Globus pallidus (tissue), 1 donor: ENCODE measurements around the gene RBMXL3.
A peak's percentile ranks its signal among the peaks of the same experiment; 100 is the strongest.

Experiments used
- DNase-seq: peaks from one replicate; pipeline ENCODE4 v3.0.0-alpha.2; 2015; ENCODE audit warnings: low spot score

RBMXL3 gene

DNA sequence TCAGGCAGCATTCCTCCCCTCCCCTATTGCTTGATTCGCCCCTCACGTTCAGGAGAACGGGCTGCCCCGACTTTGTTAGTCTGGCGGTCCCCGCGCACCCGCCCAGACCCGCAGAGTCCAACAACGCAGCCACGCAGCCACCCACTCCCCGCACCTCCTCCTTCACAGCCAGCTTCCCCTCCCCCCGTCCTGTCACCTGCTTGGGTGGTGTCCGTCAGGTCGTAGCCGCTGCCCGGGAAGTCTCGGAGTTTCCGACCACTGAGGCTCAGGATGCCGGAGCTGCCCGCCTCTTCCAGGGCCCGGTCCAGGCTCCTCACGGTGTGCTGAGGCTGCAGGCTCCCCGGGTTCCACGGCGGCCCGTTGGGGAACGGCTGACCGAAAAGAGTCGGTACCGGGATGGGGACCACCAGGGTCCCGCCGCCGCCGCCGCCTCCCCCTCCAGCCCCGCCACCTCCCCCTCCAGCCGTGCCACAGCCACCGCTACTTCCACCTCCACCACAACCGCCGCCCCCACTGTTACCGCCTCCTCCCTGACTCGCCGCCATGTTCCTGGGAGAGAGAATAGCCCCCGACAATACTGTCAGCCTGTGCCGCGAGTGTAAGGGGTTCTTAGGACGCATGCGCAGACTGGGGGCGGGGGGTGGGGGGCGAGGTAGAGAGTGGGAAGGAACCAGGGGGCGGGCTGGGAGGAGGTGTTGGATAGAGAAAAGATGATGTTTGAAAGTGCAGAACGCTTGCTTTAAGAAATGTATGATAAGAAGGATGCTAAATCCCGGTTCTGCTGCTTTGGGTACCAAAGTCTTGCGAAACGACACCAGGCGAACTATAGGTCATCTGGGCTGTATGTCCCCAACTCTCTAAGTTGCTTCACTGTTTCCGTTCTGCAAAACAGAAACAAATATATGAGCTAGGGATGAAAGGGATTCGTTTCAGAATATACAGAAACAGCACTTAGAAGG, 44.6 kb downstream of the RBMXL3 start, which contains the start of gene LRCH2:
Gene LRCH2 (minus strand): TSS at position 600 of the 959 bp plus-strand sequence. CDS start 55 bp downstream, at position 545.
- peak; percentile 63 for DNase-seq

DNA sequence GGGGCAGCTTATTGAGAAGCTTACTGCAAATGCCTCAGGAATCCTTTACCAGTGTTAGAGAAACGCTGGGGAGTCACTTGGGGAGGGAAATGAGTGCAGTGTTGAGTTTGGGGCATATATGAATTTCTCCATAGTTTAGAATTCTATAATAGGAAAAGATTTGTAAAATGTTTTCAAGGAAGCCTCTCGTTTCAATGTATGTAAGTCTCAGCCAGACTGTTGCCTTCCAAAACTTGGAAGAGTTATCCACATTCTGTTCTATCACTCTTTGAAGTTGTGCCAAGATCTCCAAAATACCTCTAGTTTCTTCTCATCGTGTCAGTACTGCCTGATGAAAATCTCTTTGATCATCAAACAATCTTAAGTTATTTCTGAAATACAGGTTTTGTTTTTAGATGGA, 45.3 kb downstream of the RBMXL3 start:
- no peak for DNase-seq

DNA sequence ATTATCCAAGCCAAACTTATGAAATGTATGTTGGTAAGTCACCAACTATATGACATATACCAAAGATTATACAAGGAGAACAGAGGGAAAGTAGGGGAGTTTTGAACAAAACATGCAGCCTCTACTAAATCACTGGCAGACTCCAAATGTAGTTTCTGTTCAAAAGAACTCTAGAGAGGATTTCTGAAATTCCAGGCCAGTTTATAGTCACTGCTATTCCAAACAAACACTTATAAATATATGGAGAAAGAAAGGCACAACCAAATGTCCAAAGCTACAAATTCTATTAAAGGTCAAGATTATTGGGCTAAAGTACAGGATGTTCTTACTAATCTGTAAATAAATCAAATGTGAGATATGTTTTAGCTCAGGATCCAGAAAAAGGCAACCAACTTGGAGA, 47.4 kb downstream of the RBMXL3 start:
- no peak for DNase-seq

DNA sequence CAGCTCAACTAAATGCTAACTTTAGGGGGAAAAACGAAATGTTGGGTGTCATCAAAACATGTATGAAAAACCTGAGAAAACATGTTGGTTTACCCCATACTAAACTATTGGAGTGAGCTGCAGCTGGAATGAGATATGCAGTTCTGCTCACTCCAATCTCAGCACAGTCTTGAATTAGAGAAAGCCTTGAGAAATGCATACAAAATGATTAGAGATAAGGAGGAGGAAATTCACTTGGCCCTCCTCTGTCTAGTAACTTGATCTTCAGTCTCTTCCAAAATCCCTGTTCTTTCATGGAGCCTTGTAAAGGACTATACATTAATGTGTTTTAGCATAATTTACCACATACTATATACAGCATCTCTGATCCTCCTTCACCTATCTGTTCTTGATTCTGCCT, 47.8 kb downstream of the RBMXL3 start:
- DNase-seq = no peak
